Measurements from ENCODE around the gene SETX. TPM values are rescaled to one million over a fixed set of nuclear protein-coding genes. Genes with fewer than 3 reads are reported as not detected.

The SETX gene
- total and polyA plus RNA-seq, 2 donors (not counting 1 experiment from before 2014, with no cell fraction given), result 29.2 to 105 TPM

- H4K20me1 ChIP-seq (ENCODE audit: control insufficient read depth, insufficient read depth, low read length, poor library complexity, severe bottlenecking), result no peaks in the 10 kb centered on the region
- Mint-ChIP-seq H3K27me3 (peaks cover 5% of the 10 kb centered on the region), H3K4me3 (no peak overlapping the region), H3K27ac (no peak overlapping the region), H3K9me3 (ENCODE audit: insufficient read depth) (no peaks in the 10 kb centered on the region), H3K4me1 (peaks cover 13% of the 10 kb centered on the region)
- TF ChIP-seq CTCF (IDR thresholded peaks at IDR 0.05) (no peak), EZH2 (IDR thresholded peaks at IDR 0.05; ENCODE audit: borderline replicate concordance, insufficient read depth, low read depth, low read length, poor library complexity, severe bottlenecking) (no peak)
- H3K36me3 ChIP-seq (replicated peaks in 1 of 2; ENCODE audit: control extremely low read depth in 1 of 2, control insufficient read depth in 1 of 2, extremely low read depth in 1 of 2, insufficient read depth in 2 of 2, low read length in 1 of 2), result no peaks in the 10 kb centered on the region
- WGBS (ENCODE audit: insufficient coverage), result 87% methylated on average over 7 of the region's 9 CpGs
- intact Hi-C loops (cut with micrococcal nuclease), result no loop called here
- no peak overlapping the region for H2AFZ ChIP-seq (ENCODE audit: insufficient read depth, low read depth, low read length, poor library complexity, severe bottlenecking)
- H3K27me3 ChIP-seq (replicated peaks in 1 of 4; ENCODE audit: control extremely low read depth in 1 of 4, control insufficient read depth in 3 of 4, insufficient read depth in 4 of 4, low read length in 3 of 4), result peaks cover 0 to 14% (median 4%) of the 10 kb centered on the region in 4 experiments
- no peak for ATAC-seq (ENCODE audit: low read depth)
- no peak overlapping the region for H3K27ac ChIP-seq (ENCODE audit: low read length in 2 of 2)
- H3K9me3 ChIP-seq (ENCODE audit: control extremely low read depth in 1 of 3, control insufficient read depth in 2 of 3, insufficient read depth in 1 of 3, low read length in 2 of 3), result no peaks in the 10 kb centered on the region
- no peaks in the 10 kb centered on the region for H3K79me2 ChIP-seq (ENCODE audit: control insufficient read depth, insufficient read depth, low read length)
- no peak overlapping the region for H3K4me3 ChIP-seq (ENCODE audit: control extremely low read depth in 1 of 5, extremely low read depth in 1 of 5, insufficient read depth in 1 of 5, low read depth in 2 of 5, low read length in 4 of 5)
- no peak for DNase-seq
- POLR2A ChIA-PET, result interaction anchor here (1.1 to 1.6 kb wide), 2 partner anchors 15 to 1213 kb away, joined by 3 to 4 read pairs; no protein-coding TSS in a partner anchor
- no peak overlapping the region for H3K4me2 ChIP-seq (replicated peaks; ENCODE audit: low read depth, low read length, poor library complexity, severe bottlenecking)
- H3K4me1 ChIP-seq (ENCODE audit: control insufficient read depth in 2 of 2, insufficient read depth in 2 of 2, low read length in 2 of 2), result peaks cover 7 to 12% of the 10 kb centered on the region in 2 donors
- no peak overlapping the region for H3K9ac ChIP-seq (ENCODE audit: low read length)
- CTCF ChIA-PET, result interaction anchor here (0.6 to 12.1 kb wide), 4 partner anchors 9 to 482 kb away, joined by 3 to 102 read pairs (median 4); no protein-coding TSS in a partner anchor
Measured at GRCh38 chr9:132245465-132245864, 109.3 kb downstream of the SETX start.

Measured in B cell (primary cell).